ENCODE measurements around the gene GDF7.

GDF7 gene

GRCh38 chr2:20638646-20639430 is 28.1 kb upstream of the GDF7 start:
- Histone ChIP-seq H3K27ac (ENCODE audit: low read length) (no peak overlapping the region), H3K9ac (ENCODE audit: low read depth, low read length) (no peak overlapping the region), H3K27me3 (ENCODE audit: insufficient read depth, low read length) (no peaks in the 10 kb centered on the region), H3K36me3 (ENCODE audit: insufficient read depth, low read depth, low read length) (no peaks in the 10 kb centered on the region), H3K4me1 (ENCODE audit: insufficient read depth, low read length) (peaks cover 5% of the 10 kb centered on the region; the same call in 1 of the 2 replicates), H3K9me3 (ENCODE audit: insufficient read depth, low read depth, low read length) (no peaks in the 10 kb centered on the region), H3K4me3 (ENCODE audit: low read length) (no peak overlapping the region)

GRCh38 chr2:20640411-20641122 is 26.4 kb upstream of the GDF7 start:
- no peaks in the 10 kb centered on the region for H3K27me3 ChIP-seq (ENCODE audit: insufficient read depth, low read length)
- H3K27ac ChIP-seq (ENCODE audit: low read length) = no peak overlapping the region
- H3K9ac ChIP-seq (ENCODE audit: low read depth, low read length) = no peak overlapping the region
- H3K4me1 ChIP-seq (ENCODE audit: insufficient read depth, low read length) = peaks cover 1% of the 10 kb centered on the region; the same call in 1 of the 2 replicates
- no peaks in the 10 kb centered on the region for H3K9me3 ChIP-seq (ENCODE audit: insufficient read depth, low read depth, low read length)
- no peaks in the 10 kb centered on the region for H3K36me3 ChIP-seq (ENCODE audit: insufficient read depth, low read depth, low read length)
- H3K4me3 ChIP-seq (ENCODE audit: low read length) = no peak overlapping the region

GRCh38 chr2:20641123-20641985 is 25.6 kb upstream of the GDF7 start:
- H3K36me3 ChIP-seq (ENCODE audit: insufficient read depth, low read depth, low read length) = no peaks in the 10 kb centered on the region
- no peaks in the 10 kb centered on the region for H3K4me1 ChIP-seq (ENCODE audit: insufficient read depth, low read length)
- H3K9ac ChIP-seq (ENCODE audit: low read depth, low read length) = no peak overlapping the region
- no peaks in the 10 kb centered on the region for H3K27me3 ChIP-seq (ENCODE audit: insufficient read depth, low read length)
- no peaks in the 10 kb centered on the region for H3K9me3 ChIP-seq (ENCODE audit: insufficient read depth, low read depth, low read length)
- H3K27ac ChIP-seq (ENCODE audit: low read length) = no peak overlapping the region
- no peak overlapping the region for H3K4me3 ChIP-seq (ENCODE audit: low read length)

- H3K27me3 ChIP-seq (ENCODE audit: insufficient read depth, low read length) = no peaks in the 10 kb centered on the region
- no peaks in the 10 kb centered on the region for H3K9me3 ChIP-seq (ENCODE audit: insufficient read depth, low read depth, low read length)
- no peak overlapping the region for H3K4me3 ChIP-seq (ENCODE audit: low read length)
- H3K4me1 ChIP-seq (ENCODE audit: insufficient read depth, low read length) = no peaks in the 10 kb centered on the region
- H3K36me3 ChIP-seq (ENCODE audit: insufficient read depth, low read depth, low read length) = no peaks in the 10 kb centered on the region
- no peak overlapping the region for H3K9ac ChIP-seq (ENCODE audit: low read depth, low read length)
- H3K27ac ChIP-seq (ENCODE audit: low read length) = no peak overlapping the region
These were observed 24.6 kb upstream of the GDF7 start for GRCh38 chr2:20642055-20642971.

GRCh38 chr2:20643060-20643459 is 23.9 kb upstream of the GDF7 start:
- H3K4me3 ChIP-seq (ENCODE audit: low read length) = no peak overlapping the region
- H3K9me3 ChIP-seq (ENCODE audit: insufficient read depth, low read depth, low read length) = no peaks in the 10 kb centered on the region
- no peaks in the 10 kb centered on the region for H3K27me3 ChIP-seq (ENCODE audit: insufficient read depth, low read length)
- no peaks in the 10 kb centered on the region for H3K36me3 ChIP-seq (ENCODE audit: insufficient read depth, low read depth, low read length)
- no peak overlapping the region for H3K9ac ChIP-seq (ENCODE audit: low read depth, low read length)
- H3K4me1 ChIP-seq (ENCODE audit: insufficient read depth, low read length) = no peaks in the 10 kb centered on the region
- no peak overlapping the region for H3K27ac ChIP-seq (ENCODE audit: low read length)

GRCh38 chr2:20643826-20644225 is 23.1 kb upstream of the GDF7 start:
- Histone ChIP-seq H3K9ac (ENCODE audit: low read depth, low read length) (no peak overlapping the region), H3K36me3 (ENCODE audit: insufficient read depth, low read depth, low read length) (no peaks in the 10 kb centered on the region), H3K9me3 (ENCODE audit: insufficient read depth, low read depth, low read length) (no peaks in the 10 kb centered on the region), H3K4me1 (ENCODE audit: insufficient read depth, low read length) (no peaks in the 10 kb centered on the region), H3K4me3 (ENCODE audit: low read length) (no peak overlapping the region), H3K27ac (ENCODE audit: low read length) (no peak overlapping the region), H3K27me3 (ENCODE audit: insufficient read depth, low read length) (no peaks in the 10 kb centered on the region)

- Histone ChIP-seq H3K27ac (ENCODE audit: low read length) (no peak overlapping the region), H3K9ac (ENCODE audit: low read depth, low read length) (no peak overlapping the region), H3K36me3 (ENCODE audit: insufficient read depth, low read depth, low read length) (no peaks in the 10 kb centered on the region), H3K4me1 (ENCODE audit: insufficient read depth, low read length) (peaks cover 4% of the 10 kb centered on the region; the same call in 1 of the 2 replicates), H3K4me3 (ENCODE audit: low read length) (no peak overlapping the region), H3K27me3 (ENCODE audit: insufficient read depth, low read length) (peaks cover 9% of the 10 kb centered on the region), H3K9me3 (ENCODE audit: insufficient read depth, low read depth, low read length) (no peaks in the 10 kb centered on the region)
These were observed 21.6 kb upstream of the GDF7 start for GRCh38 chr2:20645301-20645701.

GRCh38 chr2:20645761-20646160 is 21.2 kb upstream of the GDF7 start:
- H3K27ac ChIP-seq (ENCODE audit: low read length) = no peak overlapping the region
- no peaks in the 10 kb centered on the region for H3K36me3 ChIP-seq (ENCODE audit: insufficient read depth, low read depth, low read length)
- no peaks in the 10 kb centered on the region for H3K9me3 ChIP-seq (ENCODE audit: insufficient read depth, low read depth, low read length)
- H3K4me1 ChIP-seq (ENCODE audit: insufficient read depth, low read length) = peaks cover 5% of the 10 kb centered on the region; the same call in 1 of the 2 replicates
- peaks cover 12% of the 10 kb centered on the region for H3K27me3 ChIP-seq (ENCODE audit: insufficient read depth, low read length)
- H3K4me3 ChIP-seq (ENCODE audit: low read length) = no peak overlapping the region
- no peak overlapping the region for H3K9ac ChIP-seq (ENCODE audit: low read depth, low read length)

- Histone ChIP-seq H3K4me1 (ENCODE audit: insufficient read depth, low read length) (peaks cover 6% of the 10 kb centered on the region; the same call in 1 of the 2 replicates), H3K9ac (ENCODE audit: low read depth, low read length) (no peak overlapping the region), H3K9me3 (ENCODE audit: insufficient read depth, low read depth, low read length) (no peaks in the 10 kb centered on the region), H3K27ac (ENCODE audit: low read length) (no peak overlapping the region), H3K36me3 (ENCODE audit: insufficient read depth, low read depth, low read length) (no peaks in the 10 kb centered on the region), H3K4me3 (ENCODE audit: low read length) (no peak overlapping the region), H3K27me3 (ENCODE audit: insufficient read depth, low read length) (peaks cover 14% of the 10 kb centered on the region)
These were observed 20.5 kb upstream of the GDF7 start for GRCh38 chr2:20646446-20646845.

- Histone ChIP-seq H3K9ac (ENCODE audit: low read depth, low read length) (no peak overlapping the region), H3K4me1 (ENCODE audit: insufficient read depth, low read length) (peaks cover 8% of the 10 kb centered on the region; the same call in 1 of the 2 replicates), H3K27me3 (ENCODE audit: insufficient read depth, low read length) (peaks cover 20% of the 10 kb centered on the region), H3K4me3 (ENCODE audit: low read length) (no peak overlapping the region), H3K36me3 (ENCODE audit: insufficient read depth, low read depth, low read length) (no peaks in the 10 kb centered on the region), H3K9me3 (ENCODE audit: insufficient read depth, low read depth, low read length) (no peaks in the 10 kb centered on the region), H3K27ac (ENCODE audit: low read length) (no peak overlapping the region)
These were observed 19.7 kb upstream of the GDF7 start for GRCh38 chr2:20647211-20647610.

- no peak overlapping the region for H3K9ac ChIP-seq (ENCODE audit: low read depth, low read length)
- H3K27me3 ChIP-seq (ENCODE audit: insufficient read depth, low read length) = peaks cover 20% of the 10 kb centered on the region
- H3K4me3 ChIP-seq (ENCODE audit: low read length) = no peak overlapping the region
- H3K36me3 ChIP-seq (ENCODE audit: insufficient read depth, low read depth, low read length) = no peaks in the 10 kb centered on the region
- no peaks in the 10 kb centered on the region for H3K9me3 ChIP-seq (ENCODE audit: insufficient read depth, low read depth, low read length)
- H3K4me1 ChIP-seq (ENCODE audit: insufficient read depth, low read length) = peaks cover 8% of the 10 kb centered on the region; the same call in 1 of the 2 replicates
- H3K27ac ChIP-seq (ENCODE audit: low read length) = no peak overlapping the region
These were observed 19.2 kb upstream of the GDF7 start for GRCh38 chr2:20647738-20648137.

Data from iPS-20b (cell line).